A549 treated with DMSO at 1 μM for 4 hours (cell line): Measurements from ENCODE around the gene EPB41L5. TPM values are rescaled to one million over a fixed set of nuclear protein-coding genes. Genes with fewer than 3 reads are reported as not detected.

ENCODE experiments used
- total RNA-seq: library from RNA; stranded (reverse); fragments of 200-300 nt; extraction: Qiagen RNA extraction; gene quantifications from 5 replicates; pipeline ENCODE4 v1.2.3, GENCODE V29; 2022; ENCODE audit warnings: low read depth

The EPB41L5 gene
- total RNA-seq = 4.0 to 5.8 TPM (median 4.7 TPM) in 5 replicates

DNA sequence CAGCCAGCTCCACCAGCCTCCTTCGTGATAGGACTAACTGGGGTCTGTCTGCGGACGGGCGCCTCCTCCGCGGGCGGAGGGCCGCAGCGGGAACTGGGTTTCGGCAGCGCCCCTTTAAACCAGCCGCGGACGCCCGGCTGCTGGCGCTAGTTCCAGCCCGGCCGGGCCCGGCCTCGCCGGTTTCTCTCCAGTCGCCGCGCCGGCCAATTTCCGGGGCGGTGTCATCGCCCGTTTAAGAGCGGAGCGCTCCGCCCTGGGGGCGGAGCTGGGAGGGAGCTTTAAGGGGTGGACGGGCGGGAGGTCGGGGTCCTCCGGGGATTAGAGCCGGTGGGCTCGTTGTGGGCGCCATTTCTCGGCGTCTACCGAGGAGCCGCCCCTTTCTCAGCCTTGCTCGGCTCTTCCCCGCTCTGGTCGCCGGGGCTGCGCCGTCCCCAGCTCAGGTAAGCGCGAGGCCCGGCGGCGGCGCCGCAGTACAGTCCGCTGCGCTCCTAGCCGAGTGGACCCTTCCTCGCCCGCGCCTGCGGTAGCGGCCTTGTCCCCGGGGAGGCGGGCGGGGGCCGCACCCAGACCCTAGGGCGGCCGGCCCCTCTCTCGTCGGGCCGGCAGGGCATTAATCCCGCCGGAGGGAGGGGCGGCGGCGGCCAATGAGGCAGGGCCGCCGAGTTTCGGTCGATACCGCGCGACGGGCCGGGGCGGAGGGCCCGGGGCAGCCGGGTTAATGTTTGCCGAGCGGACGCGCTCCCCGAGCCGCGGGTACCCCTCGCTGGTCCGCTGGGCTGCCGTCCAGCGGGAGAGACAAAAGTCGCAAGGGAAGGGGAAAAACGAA is at the start of gene EPB41L5:
TSS of gene EPB41L5 (plus strand) at position 307 of the 826 bp plus-strand sequence. CDS start 6,008 bp downstream, outside the sequence.

DNA sequence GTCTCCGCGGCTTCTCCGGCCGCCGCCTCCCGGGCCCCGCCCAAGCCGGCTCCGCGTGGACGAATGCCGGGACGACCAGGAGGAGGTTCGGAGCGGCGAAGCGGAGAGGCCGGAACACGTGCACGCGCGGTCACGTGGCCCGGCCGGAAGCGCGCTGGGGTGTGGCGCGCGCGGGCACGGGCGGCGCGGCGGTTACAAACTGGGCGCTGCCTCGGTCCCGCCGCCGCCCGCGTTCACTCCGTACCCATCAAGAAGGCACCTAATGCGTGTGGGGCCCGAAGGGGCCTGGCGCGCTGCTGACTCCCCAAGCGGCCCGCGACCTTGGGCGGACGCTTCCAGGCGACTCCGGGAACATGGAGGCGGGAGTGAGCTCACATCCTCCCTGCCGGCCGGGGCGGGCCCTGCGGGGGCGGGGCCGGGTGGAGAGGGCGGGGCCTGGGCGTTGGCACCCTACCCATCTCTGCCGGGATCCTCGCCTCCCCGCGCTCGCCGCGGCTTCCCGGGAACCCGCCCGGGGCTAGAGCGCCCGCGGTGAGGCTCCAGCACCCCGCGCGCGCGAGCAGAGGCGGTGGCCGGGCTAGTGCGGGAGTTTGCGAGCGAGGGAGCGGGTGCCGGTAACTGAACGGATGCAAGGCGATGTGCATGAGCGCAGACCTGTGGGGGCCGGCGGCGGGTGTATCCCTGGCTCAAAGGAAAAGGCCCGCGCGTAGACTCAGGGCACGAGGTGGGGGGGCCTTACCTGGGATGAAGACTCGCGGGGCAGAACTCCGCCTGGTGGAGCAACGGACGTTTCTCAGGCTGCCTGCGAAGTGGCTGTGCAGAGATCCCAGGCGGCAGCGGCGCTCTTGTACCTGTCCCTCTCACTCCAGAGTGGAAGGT is 210.4 kb downstream of the EPB41L5 start, which contains the start of gene TMEM185B:
TSS of gene TMEM185B (minus strand) at position 367 of the 879 bp plus-strand sequence. CDS start 424 bp downstream, outside the sequence.

Other genes with a start within 250 kb of the EPB41L5 start
- 45.1 to 56.2 TPM (median 52.0 TPM) in 5 replicates for gene TMEM185B, start 210.3 kb downstream of the EPB41L5 start, total RNA-seq
- 67.0 to 84.0 TPM (median 74.6 TPM) in 5 replicates for gene RALB, start 239.8 kb downstream of the EPB41L5 start, total RNA-seq